Aorta (tissue), 5 donors: ENCODE data around the gene ROBO1. TPM values are rescaled to one million over a fixed set of nuclear protein-coding genes. Genes with fewer than 3 reads are reported as not detected.
"Not testable (repeated sequence)": the region's sequence is repeated elsewhere in the genome, so short reads cannot be mapped to it uniquely, and the experiment has no call there.

Experiments
- ATAC-seq: fragments of 200-7000 bp; cut with Tn5 transposase; one replicate; pipeline ENCODE4 v1.9.1; 2022; ENCODE audit warnings: moderate library complexity; ENCODE audit not compliant: low FRiP score
- DNase-seq, 2 donors: peaks; one replicate each; pipeline ENCODE4 v3.0.0-alpha.2; 2020
- H3K27ac ChIP-seq, 2 donors: one replicate each; pipeline ENCODE4 v1.5.1; 2013; ENCODE audit warnings: low read length in 2 of 2, mild to moderate bottlenecking in 2 of 2, moderate library complexity in 2 of 2, control low read depth in 1 of 2, inconsistent platforms in 1 of 2, low read depth in 1 of 2
- H3K27me3 ChIP-seq, 2 donors: one replicate each; pipeline ENCODE4 v1.6.1; 2013; ENCODE audit warnings: control low read depth in 1 of 2, low read length in 1 of 2, mild to moderate bottlenecking in 1 of 2, moderate library complexity in 1 of 2; ENCODE audit not compliant: insufficient read depth in 2 of 2, control insufficient read depth in 1 of 2
- H3K36me3 ChIP-seq, 2 donors: one replicate each; pipeline ENCODE4 v1.6.1; 2013; ENCODE audit warnings: control low read depth in 1 of 2, low read length in 1 of 2, mild to moderate bottlenecking in 1 of 2; ENCODE audit not compliant: insufficient read depth in 2 of 2, control insufficient read depth in 1 of 2
- H3K4me1 ChIP-seq, 2 donors: one replicate each; pipeline ENCODE4 v1.6.1; 2013; ENCODE audit warnings: low read length in 2 of 2, control low read depth in 1 of 2, mild to moderate bottlenecking in 1 of 2, moderate library complexity in 1 of 2; ENCODE audit not compliant: insufficient read depth in 2 of 2, control insufficient read depth in 1 of 2
- H3K4me3 ChIP-seq, 2 donors: one replicate each; pipeline ENCODE4 v1.5.1; 2013; ENCODE audit warnings: low read length in 2 of 2, control low read depth in 1 of 2, mild to moderate bottlenecking in 1 of 2
- H3K9me3 ChIP-seq: one replicate; pipeline ENCODE4 v1.6.1; 2013; ENCODE audit warnings: mild to moderate bottlenecking, low read length; ENCODE audit not compliant: control insufficient read depth
- WGBS, 2 donors: extraction: QIAGEN DNeasy Blood & Tissue Kit; methylation state at CpG; one replicate each; pipeline ENCODE4 v1.1.7; 2013; 5-methylcytosine and 5-hydroxymethylcytosine counted together
- intact Hi-C, 2 donors: fragments of 100-400 bp; cut with DNase I; formaldehyde crosslinking; loops; one replicate each; pipeline versions ENCODE4 v1.14.2 to v1.15.0; 2022
- polyA plus RNA-seq, 2 donors: library from polyadenylated mRNA; stranded (reverse); fragments of 200-250 nt; gene quantifications; one replicate each; pipeline ENCODE4 v1.2.3, GENCODE V29; 2013
- total RNA-seq, 2 donors: library from RNA; stranded (reverse); fragmentation: NEBNext Ultra II Directional; extraction: Animal tissue kit (Norgen Biotek cat#: 25700); gene quantifications; one replicate each; pipeline ENCODE4 v1.2.1, GENCODE V29; 2021
- donor health status: healthy with polysubstance abuse.
- donor health status: Bipolar disorder and iron deficiency.
- donor health status: DM: no; HTN: no; CAD: no.
- donor health status: DM: no; HTN: no; CAD: no.
- donor health status: DM: yes; HTN: yes; CAD: no.

ROBO1 gene
- total and polyA plus RNA-seq, 4 donors = 2.1 to 33.1 (median 16.6) TPM

DNA sequence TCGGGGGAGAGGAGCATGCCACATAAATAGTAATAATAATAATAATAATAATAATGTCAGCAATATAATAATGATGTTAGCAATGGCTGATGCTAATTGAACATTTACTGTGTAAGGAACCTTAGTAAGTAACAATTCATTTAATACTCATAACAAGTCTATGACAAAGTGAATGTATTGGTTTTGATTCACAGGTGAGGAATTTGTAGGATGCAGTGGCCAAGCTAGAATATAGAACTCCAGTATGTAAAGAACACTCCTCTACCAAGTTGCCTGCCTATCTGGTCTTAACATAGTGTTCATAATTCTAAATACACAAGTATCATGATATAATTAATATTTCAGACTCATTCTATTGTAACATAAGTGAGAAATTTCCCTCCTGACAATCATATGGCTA, 1016.5 kb downstream of the ROBO1 start:
- intact Hi-C loops = no loop called here
- no peaks in the 10 kb centered on the region for H3K36me3 ChIP-seq
- ATAC-seq (no peak), DNase-seq (no peak)
- 86 to 91% methylated on average over 1 of the region's 1 CpG for WGBS, 2 donors
- H3K4me1 ChIP-seq = peaks cover 1 to 3% of the 10 kb centered on the region in 2 donors
- no peak overlapping the region for H3K27ac ChIP-seq
- no peaks in the 10 kb centered on the region for H3K27me3 ChIP-seq
- H3K4me3 ChIP-seq = no peak overlapping the region
- H3K9me3 ChIP-seq = no peaks in the 10 kb centered on the region

DNA sequence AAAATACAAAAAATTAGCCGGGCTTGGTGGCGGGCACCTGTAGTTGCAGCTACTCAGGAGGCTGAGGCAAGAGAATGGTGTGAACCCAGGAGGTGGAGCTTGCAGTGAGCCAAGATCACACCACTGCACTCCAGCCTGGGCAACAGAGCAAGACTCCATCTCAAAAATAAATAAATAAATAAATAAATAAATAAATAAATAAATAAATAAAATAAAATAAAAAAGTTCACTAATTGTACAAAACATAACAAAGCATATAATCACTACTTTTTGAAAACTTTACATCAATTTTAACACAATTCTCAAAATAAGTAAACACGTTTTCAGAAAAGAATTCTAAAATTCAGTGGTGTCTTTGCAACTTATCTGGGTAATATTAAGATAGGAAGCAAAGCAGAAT, 1017.5 kb downstream of the ROBO1 start:
- DNase-seq, H3K27ac ChIP-seq, H3K27me3 ChIP-seq, H3K36me3 ChIP-seq, intact Hi-C loops, H3K4me3 ChIP-seq, H3K4me1 ChIP-seq, H3K9me3 ChIP-seq, ATAC-seq: not testable (repeated sequence)
- 97 to 99% methylated on average over 3 of the region's 3 CpGs for WGBS, 2 donors

DNA sequence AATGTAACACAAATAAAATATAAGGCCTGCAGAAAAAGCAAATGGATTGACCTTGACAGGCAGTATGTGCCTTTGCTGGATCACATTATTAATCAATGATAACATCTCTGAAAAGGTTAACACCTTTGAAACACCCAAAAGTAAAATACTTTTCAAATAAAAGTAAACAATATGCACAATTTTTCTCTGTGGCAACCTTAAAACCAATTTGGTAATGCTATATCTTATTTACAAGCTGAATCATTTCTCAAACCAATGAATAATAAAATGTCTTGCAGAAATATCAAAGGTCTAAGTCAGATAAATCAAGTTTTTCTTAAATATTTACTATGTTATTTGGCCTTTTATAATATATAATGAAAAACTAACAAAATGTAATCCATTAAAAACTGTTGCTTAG, 1018.7 kb downstream of the ROBO1 start:
- no peak overlapping the region for H3K4me3 ChIP-seq
- intact Hi-C loops = no loop called here
- no peak for DNase-seq
- no peaks in the 10 kb centered on the region for H3K36me3 ChIP-seq
- H3K4me1 ChIP-seq = no peaks in the 10 kb centered on the region
- no peaks in the 10 kb centered on the region for H3K27me3 ChIP-seq
- no peaks in the 10 kb centered on the region for H3K9me3 ChIP-seq
- no peak for ATAC-seq
- no peak overlapping the region for H3K27ac ChIP-seq

DNA sequence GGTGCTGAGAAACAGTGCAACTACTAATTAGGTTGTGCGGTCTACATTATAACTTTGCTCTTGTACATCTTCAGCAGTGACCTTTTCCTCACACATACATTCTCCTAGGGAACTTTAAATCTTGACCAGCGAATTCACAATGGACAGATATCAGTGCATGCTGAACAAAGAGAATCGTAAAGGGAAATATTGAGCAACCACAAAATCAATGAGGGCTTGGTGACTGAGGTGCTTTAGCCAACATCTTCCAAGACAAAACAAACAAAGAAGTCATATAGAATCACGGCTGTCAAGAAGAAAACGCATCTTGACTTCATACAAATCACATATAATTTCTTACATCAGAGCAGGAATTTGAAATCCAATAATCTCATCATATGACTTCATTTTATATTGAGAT, 1022.0 kb downstream of the ROBO1 start:
- H3K27ac ChIP-seq = no peak overlapping the region
- no peaks in the 10 kb centered on the region for H3K36me3 ChIP-seq
- H3K9me3 ChIP-seq = no peaks in the 10 kb centered on the region
- 95 to 97% methylated on average over 5 of the region's 5 CpGs for WGBS, 2 donors
- H3K4me3 ChIP-seq = no peak overlapping the region
- ATAC-seq = no peak
- H3K4me1 ChIP-seq = no peaks in the 10 kb centered on the region
- no peaks in the 10 kb centered on the region for H3K27me3 ChIP-seq
- DNase-seq = no peak
- intact Hi-C loops = no loop called here

DNA sequence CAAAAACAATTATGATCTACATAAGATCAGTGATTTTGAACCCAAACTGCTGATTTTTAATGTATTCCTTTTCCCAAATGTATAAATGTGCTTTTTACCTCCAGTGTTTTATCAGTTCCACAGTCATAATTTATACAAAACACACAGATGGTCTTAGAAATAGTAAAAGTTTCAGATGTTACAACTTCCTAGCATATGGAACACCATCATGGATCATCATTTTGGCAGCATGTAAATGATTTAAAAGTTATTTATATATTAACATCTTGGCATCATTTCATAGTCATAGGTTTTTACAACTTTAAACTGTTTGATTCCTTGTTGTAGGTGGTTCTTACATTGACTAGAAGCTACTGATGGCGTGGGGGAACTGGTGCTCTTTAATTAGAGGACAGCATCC, 1025.3 kb downstream of the ROBO1 start:
- ATAC-seq = no peak
- intact Hi-C loops = no loop called here
- H3K9me3 ChIP-seq = no peaks in the 10 kb centered on the region
- no peaks in the 10 kb centered on the region for H3K36me3 ChIP-seq
- no peak overlapping the region for H3K27ac ChIP-seq
- 95 to 97% methylated on average over 1 of the region's 1 CpG for WGBS, 2 donors
- DNase-seq = no peak
- no peaks in the 10 kb centered on the region for H3K27me3 ChIP-seq
- no peak overlapping the region for H3K4me3 ChIP-seq
- H3K4me1 ChIP-seq = no peaks in the 10 kb centered on the region

DNA sequence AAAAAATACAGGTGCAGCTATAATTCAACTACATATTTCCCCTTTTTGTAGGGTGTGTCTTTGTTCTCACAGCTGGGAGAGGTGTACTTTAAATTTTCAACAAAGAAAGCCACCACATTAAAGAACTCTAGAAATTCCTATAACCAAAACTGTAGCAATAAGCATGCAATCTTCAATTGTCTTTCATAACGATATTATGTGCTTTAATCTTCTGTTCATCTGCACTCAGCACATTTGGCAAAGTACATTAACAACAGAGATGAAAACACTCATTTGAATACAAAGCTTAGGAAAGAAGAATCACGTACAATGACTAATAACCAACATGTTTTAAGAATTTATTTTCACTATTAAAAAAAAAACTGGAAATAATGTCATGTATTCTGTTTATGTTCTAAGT, 1025.8 kb downstream of the ROBO1 start:
- no peaks in the 10 kb centered on the region for H3K9me3 ChIP-seq
- H3K4me1 ChIP-seq = no peaks in the 10 kb centered on the region
- no peaks in the 10 kb centered on the region for H3K36me3 ChIP-seq
- no peak for ATAC-seq
- DNase-seq = no peak
- H3K27ac ChIP-seq = no peak overlapping the region
- no peaks in the 10 kb centered on the region for H3K27me3 ChIP-seq
- intact Hi-C loops = no loop called here
- no peak overlapping the region for H3K4me3 ChIP-seq
- 87 to 92% methylated on average over 2 of the region's 2 CpGs for WGBS, 2 donors

DNA sequence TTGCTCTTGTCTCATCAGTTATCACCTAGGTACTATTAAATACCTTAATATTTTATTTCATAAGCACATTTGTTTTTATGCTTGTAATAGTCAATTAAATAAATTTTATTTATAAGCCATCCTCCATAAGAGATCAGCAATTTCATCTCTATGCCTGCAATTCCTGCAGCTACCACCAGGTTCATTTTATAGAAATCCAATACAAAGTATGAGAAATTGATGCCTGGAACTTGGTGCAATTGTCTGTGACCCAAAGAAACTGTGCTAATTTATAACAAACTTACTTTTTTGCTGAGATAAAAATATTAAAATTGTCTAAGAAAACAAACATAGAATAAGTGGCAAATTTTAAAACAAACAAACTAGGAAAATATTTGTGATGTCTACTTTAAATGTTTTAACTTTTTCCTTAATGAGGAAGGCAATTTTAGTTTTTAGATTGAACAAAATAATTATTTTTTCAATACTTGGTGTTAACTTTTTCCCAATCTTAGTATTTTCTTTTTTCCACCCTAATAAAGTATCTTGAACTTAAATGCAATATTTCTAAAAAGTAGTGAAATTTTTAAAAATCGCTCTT, 1026.6 kb downstream of the ROBO1 start:
- Histone ChIP-seq H3K4me1 (no peaks in the 10 kb centered on the region), H3K27ac (no peak overlapping the region), H3K27me3 (no peaks in the 10 kb centered on the region), H3K9me3 (no peaks in the 10 kb centered on the region), H3K36me3 (no peaks in the 10 kb centered on the region), H3K4me3 (no peak overlapping the region)
- WGBS, 2 donors = 96 to 98% methylated on average over 1 of the region's 1 CpG
- ATAC-seq (no peak), DNase-seq (no peak)
- intact Hi-C loops = no loop called here

DNA sequence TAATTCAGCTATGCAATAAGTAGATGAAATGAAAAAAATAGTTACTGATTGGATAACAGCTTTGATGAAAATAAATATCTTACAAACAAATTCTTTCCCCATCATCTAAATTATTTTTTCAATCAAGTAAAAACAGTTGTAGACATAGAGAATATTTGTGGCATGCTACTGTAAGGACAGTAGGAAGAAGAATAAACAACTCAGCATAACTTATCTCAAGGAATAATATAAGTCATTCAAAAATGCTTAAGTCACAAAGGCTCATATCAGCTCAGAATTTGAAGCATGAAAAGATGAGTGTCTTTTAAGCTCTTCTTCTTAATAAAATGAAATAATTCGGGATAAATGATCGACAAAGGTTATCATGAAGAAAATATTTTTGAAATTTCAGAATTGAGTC, 1029.0 kb downstream of the ROBO1 start:
- Histone ChIP-seq H3K9me3 (no peaks in the 10 kb centered on the region), H3K27me3 (no peaks in the 10 kb centered on the region), H3K4me1 (no peaks in the 10 kb centered on the region), H3K27ac (no peak overlapping the region), H3K36me3 (no peaks in the 10 kb centered on the region), H3K4me3 (no peak overlapping the region)
- no peak for ATAC-seq
- no peak for DNase-seq
- intact Hi-C loops = no loop called here
- WGBS, 2 donors = 82 to 83% methylated on average over 2 of the region's 2 CpGs

DNA sequence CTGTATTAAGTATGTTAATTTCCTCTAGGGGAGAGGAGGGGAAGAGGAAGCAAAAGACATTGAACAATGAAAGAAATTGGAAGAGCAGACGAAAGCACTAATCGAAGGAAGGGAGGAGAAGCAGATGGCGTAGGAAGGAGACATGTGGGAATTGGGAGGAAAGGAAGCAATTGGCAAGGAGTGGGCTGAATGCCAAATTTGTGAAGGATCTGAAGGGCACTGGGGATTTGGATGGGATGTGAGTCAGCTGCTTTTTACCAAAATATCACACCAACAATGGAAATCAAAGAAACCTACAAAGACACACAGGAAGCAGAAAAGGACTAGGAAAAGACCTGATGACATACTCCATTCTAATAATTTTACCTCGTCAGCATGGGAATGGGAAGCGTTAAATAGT, 1029.8 kb downstream of the ROBO1 start:
- intact Hi-C loops = no loop called here
- no peaks in the 10 kb centered on the region for H3K27me3 ChIP-seq
- H3K4me1 ChIP-seq = no peaks in the 10 kb centered on the region
- WGBS, 2 donors = 75 to 89% methylated on average over 5 of the region's 5 CpGs
- H3K9me3 ChIP-seq = no peaks in the 10 kb centered on the region
- H3K27ac ChIP-seq = no peak overlapping the region
- no peak for DNase-seq
- H3K36me3 ChIP-seq = no peaks in the 10 kb centered on the region
- H3K4me3 ChIP-seq = no peak overlapping the region
- ATAC-seq = no peak
